Parathyroid adenoma (tissue), 2 donors: ENCODE measurements around the gene SLC7A6.

Source experiments
- H2AFZ ChIP-seq: fragments of 300-600 bp; sonication (generic); one replicate; pipeline ENCODE4 v1.7.0; 2017; ENCODE audit warnings: antibody characterized with exemption, mild to moderate bottlenecking
- H3K27ac ChIP-seq: fragments of 300-600 bp; sonication (generic); one replicate; pipeline ENCODE4 v1.7.0; 2017
- H3K27me3 ChIP-seq: fragments of 300-600 bp; sonication (generic); one replicate; pipeline ENCODE4 v1.7.0; 2017; ENCODE audit warnings: low read length; ENCODE audit not compliant: control insufficient read depth, insufficient read depth
- H3K36me3 ChIP-seq: fragments of 300-600 bp; sonication (generic); one replicate; pipeline ENCODE4 v1.7.0; 2017; ENCODE audit warnings: low read length; ENCODE audit not compliant: control insufficient read depth, insufficient read depth
- H3K4me1 ChIP-seq: fragments of 300-600 bp; sonication (generic); one replicate; pipeline ENCODE4 v1.7.0; 2017; ENCODE audit warnings: control low read depth
- H3K4me2 ChIP-seq: fragments of 300-600 bp; sonication (generic); one replicate; pipeline ENCODE4 v1.7.0; 2017; ENCODE audit warnings: low read length
- H3K4me3 ChIP-seq: fragments of 300-600 bp; sonication (generic); one replicate; pipeline ENCODE4 v1.7.0; 2017; ENCODE audit warnings: low read depth, low read length
- H3K79me2 ChIP-seq: fragments of 300-600 bp; sonication (generic); one replicate; pipeline ENCODE4 v1.7.0; 2017; ENCODE audit warnings: control low read depth
- H3K9ac ChIP-seq: fragments of 300-600 bp; sonication (generic); one replicate; pipeline ENCODE4 v1.7.0; 2017; ENCODE audit warnings: mild to moderate bottlenecking
- H3K9me3 ChIP-seq: fragments of 300-600 bp; sonication (generic); one replicate; pipeline ENCODE4 v1.7.0; 2017; ENCODE audit warnings: low read length; ENCODE audit not compliant: control insufficient read depth
- TF ChIP-seq, protein P1 (sequence below): fragments of 300-600 bp; sonication (generic); IDR thresholded peaks from one replicate; pipeline ENCODE4 v1.7.0; 2017; ENCODE audit warnings: antibody characterized with exemption, mild to moderate bottlenecking
- donor health status: primary hyperparathyroidism.

The SLC7A6 gene

DNA sequence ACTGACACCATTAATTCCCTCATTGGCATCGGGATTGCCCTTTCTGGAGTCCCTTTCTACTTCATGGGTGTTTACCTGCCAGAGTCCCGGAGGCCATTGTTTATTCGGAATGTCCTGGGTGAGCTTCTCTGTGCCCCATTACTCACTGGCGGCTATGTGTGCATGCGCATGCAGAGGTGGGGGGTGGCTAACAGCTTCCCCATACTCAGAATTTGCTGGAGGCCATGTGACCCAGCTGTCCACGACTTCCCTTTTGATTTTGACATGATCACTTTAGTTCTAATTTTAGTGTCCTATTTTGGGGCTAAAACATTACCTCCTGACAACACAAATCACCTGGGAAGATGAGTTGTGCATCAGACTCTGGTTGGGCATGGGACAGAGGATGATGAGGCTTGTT is 32.4 kb downstream of the SLC7A6 start:
- Histone ChIP-seq H2AFZ (no peak overlapping the region), H3K27me3 (no peaks in the 10 kb centered on the region), H3K36me3 (no peaks in the 10 kb centered on the region), H3K9me3 (no peaks in the 10 kb centered on the region), H3K9ac (no peak overlapping the region), H3K4me3 (no peak overlapping the region), H3K79me2 (no peaks in the 10 kb centered on the region), H3K4me1 (peaks cover 8% of the 10 kb centered on the region), H3K4me2 (no peak overlapping the region), H3K27ac (no peak overlapping the region)
- TF ChIP-seq, protein P1, sequence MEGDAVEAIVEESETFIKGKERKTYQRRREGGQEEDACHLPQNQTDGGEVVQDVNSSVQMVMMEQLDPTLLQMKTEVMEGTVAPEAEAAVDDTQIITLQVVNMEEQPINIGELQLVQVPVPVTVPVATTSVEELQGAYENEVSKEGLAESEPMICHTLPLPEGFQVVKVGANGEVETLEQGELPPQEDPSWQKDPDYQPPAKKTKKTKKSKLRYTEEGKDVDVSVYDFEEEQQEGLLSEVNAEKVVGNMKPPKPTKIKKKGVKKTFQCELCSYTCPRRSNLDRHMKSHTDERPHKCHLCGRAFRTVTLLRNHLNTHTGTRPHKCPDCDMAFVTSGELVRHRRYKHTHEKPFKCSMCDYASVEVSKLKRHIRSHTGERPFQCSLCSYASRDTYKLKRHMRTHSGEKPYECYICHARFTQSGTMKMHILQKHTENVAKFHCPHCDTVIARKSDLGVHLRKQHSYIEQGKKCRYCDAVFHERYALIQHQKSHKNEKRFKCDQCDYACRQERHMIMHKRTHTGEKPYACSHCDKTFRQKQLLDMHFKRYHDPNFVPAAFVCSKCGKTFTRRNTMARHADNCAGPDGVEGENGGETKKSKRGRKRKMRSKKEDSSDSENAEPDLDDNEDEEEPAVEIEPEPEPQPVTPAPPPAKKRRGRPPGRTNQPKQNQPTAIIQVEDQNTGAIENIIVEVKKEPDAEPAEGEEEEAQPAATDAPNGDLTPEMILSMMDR = no peak

DNA sequence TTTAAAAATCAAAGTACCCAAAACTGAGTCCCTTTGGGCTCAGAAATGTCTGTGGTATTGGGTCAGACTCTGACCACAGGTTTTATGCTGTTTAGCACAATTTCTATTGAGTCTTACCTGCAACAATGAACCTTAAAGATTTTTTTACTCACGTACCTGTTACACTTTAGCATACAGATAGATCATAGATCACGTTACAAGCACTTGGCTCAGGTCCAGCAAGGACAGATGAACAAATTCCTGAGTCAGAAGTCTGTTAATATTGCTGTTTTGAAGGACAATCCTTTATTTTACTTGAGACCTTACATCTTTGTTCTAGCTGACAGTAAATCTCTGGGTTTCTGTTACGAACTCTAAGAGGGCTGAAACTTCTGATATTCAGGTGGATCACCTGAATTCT is 33.6 kb downstream of the SLC7A6 start:
- Histone ChIP-seq H3K36me3 (no peaks in the 10 kb centered on the region), H3K27ac (no peak overlapping the region), H2AFZ (no peak overlapping the region), H3K27me3 (no peaks in the 10 kb centered on the region), H3K9ac (no peak overlapping the region), H3K9me3 (no peaks in the 10 kb centered on the region), H3K4me1 (peaks cover 3% of the 10 kb centered on the region), H3K4me2 (no peak overlapping the region), H3K4me3 (no peak overlapping the region), H3K79me2 (no peaks in the 10 kb centered on the region)
- TF ChIP-seq, protein P1 = no peak

DNA sequence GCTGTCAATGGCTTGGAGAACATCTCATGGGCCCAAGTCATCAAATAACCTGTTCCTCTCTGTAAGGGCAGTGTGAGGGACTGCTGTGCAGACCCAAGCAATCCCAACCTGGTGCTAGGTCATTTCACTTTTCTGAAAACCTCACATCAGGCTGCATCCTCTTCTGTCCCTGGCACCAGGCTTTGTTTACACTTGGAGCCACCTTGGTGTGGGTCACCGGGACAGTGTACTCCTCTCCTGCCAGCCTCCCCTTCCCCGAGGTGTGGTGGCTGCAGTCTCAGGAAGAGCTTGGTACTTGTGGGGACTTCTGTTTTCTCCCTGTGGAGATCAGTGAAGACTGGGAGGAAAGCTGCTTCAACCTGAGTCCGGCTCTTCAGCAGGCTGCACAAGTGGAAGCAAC is 34.0 kb downstream of the SLC7A6 start:
- Histone ChIP-seq H2AFZ (no peak overlapping the region), H3K36me3 (no peaks in the 10 kb centered on the region), H3K27me3 (no peaks in the 10 kb centered on the region), H3K79me2 (no peaks in the 10 kb centered on the region), H3K4me1 (peaks cover 3% of the 10 kb centered on the region), H3K4me3 (no peak overlapping the region), H3K9ac (no peak overlapping the region), H3K9me3 (no peaks in the 10 kb centered on the region), H3K27ac (no peak overlapping the region), H3K4me2 (no peak overlapping the region)
- TF ChIP-seq, protein P1 = no peak

DNA sequence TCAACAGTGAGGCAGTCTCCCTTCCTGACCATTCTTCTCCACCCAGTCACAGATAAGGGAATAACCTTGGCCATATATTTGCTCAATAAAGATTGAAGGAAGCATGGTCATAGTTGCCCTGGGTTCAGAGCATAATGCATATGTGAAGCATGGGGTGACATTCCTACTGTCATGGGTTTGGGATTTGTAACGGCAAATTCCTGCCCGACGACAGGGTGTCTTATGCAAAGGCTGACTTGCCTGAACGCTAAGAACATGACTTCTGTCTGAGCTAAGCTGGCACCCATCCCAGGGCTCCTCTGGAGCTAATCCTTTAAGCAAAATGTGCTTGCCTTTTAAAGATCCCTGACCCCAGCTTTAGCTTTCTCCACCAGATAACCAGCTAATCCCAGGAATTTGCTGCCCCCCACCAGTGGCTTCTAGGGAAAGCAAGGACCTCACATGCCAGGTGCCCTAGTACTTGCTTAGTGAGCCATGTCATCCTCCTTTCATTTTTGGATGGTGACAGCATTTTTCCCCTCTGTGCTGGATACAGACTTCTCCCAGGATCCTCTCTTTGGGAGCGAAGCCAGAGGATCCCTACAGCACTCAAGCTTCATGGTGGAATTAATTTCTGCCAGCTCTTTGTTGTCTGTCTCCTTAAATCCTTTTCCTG is 34.7 kb downstream of the SLC7A6 start:
- Histone ChIP-seq H3K27me3 (no peaks in the 10 kb centered on the region), H3K9me3 (no peaks in the 10 kb centered on the region), H3K4me3 (no peak overlapping the region), H3K4me2 (no peak overlapping the region), H3K9ac (no peak overlapping the region), H2AFZ (no peak overlapping the region), H3K79me2 (no peaks in the 10 kb centered on the region), H3K4me1 (peaks cover 3% of the 10 kb centered on the region), H3K36me3 (no peaks in the 10 kb centered on the region), H3K27ac (no peak overlapping the region)
- TF ChIP-seq, protein P1 = no peak
